Epithelial cell of prostate (primary cell): ENCODE measurements around the gene ADCY4.

Source experiments
- DNase-seq: peaks from one replicate; pipeline ENCODE4 v3.0.0-alpha.2; 2011; ENCODE audit warnings: low read depth, low spot score
- H3K27ac ChIP-seq: fragments of 450-650 bp; 2 replicates; pipeline ENCODE4 v1.5.1; 2017; ENCODE audit warnings: mild to moderate bottlenecking

Gene ADCY4

GRCh38 chr14:24304019-24304387 lies 30.9 kb downstream of the ADCY4 start:
- no peak for DNase-seq
- H3K27ac ChIP-seq: no peak overlapping the region

DNA sequence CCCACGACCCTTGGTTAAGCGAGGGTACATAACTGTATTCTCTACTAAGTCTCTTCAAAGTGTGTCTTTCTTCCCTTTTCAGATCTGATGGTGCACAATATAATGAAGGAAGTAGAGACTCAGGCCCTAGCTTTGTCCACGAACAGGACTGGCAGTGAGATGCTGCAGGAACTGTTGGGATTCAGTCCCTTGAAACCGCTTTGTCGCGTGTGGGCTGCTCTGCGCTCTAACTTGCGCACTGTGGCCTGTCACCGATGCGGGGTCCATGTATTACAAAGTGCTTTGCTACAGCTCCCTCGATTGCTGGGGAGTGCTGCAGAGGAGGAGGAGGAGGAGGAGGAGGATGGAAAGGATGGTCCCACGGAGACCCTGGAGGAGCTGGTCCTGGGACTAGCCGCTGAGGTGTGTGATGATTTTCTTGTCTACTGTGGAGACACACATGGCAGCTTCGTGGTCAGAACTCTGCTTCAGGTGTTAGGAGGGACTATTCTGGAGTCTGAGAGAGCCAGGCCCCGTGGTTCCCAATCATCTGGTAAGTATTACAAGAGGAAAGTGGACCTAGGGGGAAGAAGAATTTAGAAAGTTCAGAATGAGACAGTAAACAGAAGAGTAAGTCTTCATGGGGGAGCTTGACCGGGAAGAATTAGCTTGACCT lies 34.4 kb downstream of the ADCY4 start:
- peak overlapping the region; percentile 98 for H3K27ac ChIP-seq
- no peak for DNase-seq

- DNase-seq: peak; percentile 57
- H3K27ac ChIP-seq: peak within 1 kb of the TSS; percentile 98
These were observed 35.3 kb downstream of the ADCY4 start, which contains the start of the genes DHRS1 and NOP9 for GRCh38 chr14:24299255-24300191. TSS of gene DHRS1 (minus strand) at chr14:24299780. CDS start at chr14:24299106, 674 bp downstream. TSS of gene NOP9 (plus strand) at chr14:24299850. CDS start at chr14:24299955, 105 bp downstream.

DNA sequence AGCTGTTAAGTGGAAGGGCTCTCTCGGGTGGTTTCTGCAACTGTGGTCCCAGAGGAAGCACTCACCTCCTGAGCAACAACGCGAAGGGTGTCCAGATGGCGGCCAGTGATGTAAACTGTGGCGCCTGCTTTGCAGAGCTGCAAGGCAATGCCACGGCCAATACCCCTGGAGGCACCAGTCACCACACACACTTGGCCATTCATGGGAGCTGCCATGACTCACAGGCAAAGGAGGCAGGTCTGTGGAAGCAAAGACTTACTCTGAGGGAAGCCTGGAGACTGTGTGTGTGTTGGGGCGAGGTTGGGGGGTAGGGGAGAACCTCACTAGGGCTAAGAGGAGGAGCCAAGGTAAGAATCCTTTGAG lies 36.0 kb downstream of the ADCY4 start:
- H3K27ac ChIP-seq: peak overlapping the region; percentile 98
- peak; percentile 87 for DNase-seq

DNA sequence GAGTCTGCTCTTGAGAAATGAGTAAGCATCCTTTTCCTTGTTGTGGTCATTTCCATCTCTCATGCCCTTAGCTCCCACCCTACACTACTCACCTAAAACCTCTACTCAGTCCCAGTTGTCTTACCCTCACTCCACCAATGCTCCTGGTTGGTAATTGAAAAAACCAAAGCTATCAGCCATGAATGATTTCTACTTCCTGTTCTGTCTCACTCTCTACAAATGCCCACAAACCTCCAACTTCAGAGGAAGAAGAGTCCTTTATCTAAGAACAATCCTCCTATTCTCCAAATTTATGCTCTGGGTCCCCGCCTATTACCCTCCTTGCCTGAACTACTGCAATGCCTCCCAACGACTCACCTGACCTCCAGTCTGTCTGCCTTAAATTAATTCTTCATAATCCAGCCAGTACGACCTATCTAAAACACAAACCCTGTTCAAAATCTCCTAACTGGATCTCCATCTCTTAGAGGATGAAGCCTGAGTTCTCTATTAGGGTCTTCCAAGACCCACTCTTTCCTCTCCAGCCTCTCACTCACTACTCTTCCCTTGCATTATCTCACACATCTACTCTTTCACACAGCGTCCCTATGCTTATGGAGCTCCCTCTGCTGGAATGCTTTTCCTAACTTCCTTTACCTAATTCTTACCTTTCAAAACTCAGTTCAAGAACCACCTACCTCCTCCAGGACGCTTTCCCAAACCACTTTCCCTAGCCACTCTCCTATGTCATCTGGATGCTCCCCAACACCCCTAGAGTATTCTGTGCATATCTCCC lies 37.5 kb downstream of the ADCY4 start:
- H3K27ac ChIP-seq: peak overlapping the region; percentile 98
- DNase-seq: no peak

GRCh38 chr14:24296341-24297157 lies 38.3 kb downstream of the ADCY4 start:
- peak overlapping the region; percentile 98 for H3K27ac ChIP-seq
- peak; percentile 81 for DNase-seq

DNA sequence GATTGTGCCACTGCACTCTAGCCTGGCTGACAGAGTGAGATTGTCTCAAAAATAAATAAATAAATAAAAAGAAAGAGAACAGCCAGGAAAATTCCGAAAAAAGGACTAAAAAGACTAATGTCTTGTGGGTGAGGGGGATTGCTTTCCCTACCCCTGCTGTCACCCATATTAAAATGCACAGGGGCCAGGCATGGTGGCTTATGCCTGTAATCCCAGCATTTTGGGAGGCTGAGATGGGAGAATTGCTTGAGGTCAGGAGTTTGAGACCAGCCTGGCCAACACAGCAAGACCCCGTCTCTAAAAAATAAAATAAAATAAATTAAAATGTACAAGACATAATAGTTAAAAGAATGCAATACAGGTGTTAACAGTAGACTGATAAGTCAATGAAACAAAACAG lies 41.3 kb downstream of the ADCY4 start:
- no peak for DNase-seq
- no peak overlapping the region for H3K27ac ChIP-seq

DNA sequence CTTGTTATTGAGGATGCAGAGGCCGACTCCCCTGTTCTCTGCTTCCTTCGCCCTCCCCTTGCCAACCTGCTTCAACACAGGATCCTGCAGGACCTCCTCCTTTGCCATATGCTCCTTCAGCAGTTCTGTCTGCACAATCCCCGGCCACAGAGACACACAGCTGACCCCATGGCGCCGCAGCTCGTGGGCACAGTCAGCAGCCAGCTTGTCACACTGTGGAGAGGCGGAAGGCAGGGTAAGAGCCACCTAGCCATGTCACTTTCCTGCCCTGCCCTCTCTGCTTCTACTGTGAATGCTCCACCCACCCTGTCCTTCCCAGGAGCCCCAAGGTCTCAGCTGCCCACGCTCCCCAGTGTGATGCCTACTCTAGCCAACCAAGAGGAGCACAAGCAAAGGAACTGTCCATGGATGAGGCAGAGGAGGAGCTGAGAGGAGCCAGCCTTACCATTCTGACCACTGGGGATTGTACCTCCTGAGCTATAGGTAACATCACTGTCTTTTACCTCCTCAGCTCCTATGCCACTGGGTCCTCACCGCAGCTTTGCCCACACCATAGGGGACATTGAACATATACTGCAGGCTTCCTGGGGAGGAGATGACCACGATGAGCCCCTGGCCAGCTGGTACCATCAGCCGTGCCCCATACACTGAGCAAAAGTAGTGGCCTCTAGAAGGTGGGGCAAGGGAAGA lies 42.6 kb downstream of the ADCY4 start:
- no peak for DNase-seq
- no peak overlapping the region for H3K27ac ChIP-seq

GRCh38 chr14:24291446-24292117 lies 43.3 kb downstream of the ADCY4 start:
- no peak overlapping the region for H3K27ac ChIP-seq
- DNase-seq: no peak

GRCh38 chr14:24290746-24291145 lies 44.1 kb downstream of the ADCY4 start:
- H3K27ac ChIP-seq: no peak overlapping the region
- DNase-seq: no peak

DNA sequence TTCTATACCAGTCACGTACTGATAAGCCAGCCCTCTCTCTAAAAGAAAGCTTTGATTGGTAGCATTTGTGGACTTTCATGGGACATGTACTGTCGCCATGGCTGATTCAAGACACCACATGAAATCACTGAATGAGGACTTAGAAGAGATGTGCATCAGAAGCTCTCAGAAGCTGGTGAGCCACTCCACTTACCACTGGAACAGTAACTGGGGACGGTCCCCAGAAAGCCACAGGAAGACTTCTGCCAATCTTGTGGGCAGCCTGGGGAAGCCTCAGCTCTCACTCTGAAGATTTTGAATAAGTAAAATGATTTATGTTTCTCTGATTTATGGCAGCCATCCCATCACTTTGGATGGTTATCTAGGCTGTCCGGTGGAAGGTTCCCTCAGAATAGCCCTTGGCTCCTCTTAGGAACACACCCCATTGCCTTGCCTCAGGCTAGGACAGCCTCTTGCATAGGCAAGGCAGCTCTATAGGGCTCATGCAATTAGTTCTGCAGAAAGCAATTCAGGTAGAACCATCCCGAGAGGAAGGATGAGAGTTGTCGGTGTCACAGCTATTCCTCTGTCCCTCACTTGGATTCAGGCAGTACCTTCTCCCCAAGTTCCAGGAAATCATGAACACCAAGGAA lies 45.1 kb downstream of the ADCY4 start:
- DNase-seq: no peak
- H3K27ac ChIP-seq: no peak overlapping the region

DNA sequence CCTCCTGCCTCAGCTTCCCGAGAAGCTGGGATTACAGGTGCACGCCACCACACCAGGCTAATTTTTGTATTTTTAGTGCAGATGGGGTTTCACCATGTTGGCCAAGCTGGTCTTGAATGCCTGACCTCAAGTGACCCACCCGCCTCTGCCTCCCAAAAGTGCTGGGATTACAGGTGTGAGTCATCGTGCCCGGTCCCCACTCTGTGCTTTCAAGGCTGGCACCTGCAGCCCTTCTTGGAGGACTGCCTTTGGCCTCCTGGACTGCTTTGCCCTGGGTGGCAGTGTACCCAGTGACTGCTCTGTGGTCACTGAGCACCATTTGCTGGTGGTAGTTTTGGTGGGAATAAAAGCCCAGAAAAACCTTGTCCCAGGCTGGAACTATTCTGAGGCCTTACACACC lies 47.9 kb downstream of the ADCY4 start:
- DNase-seq: no peak

DNA sequence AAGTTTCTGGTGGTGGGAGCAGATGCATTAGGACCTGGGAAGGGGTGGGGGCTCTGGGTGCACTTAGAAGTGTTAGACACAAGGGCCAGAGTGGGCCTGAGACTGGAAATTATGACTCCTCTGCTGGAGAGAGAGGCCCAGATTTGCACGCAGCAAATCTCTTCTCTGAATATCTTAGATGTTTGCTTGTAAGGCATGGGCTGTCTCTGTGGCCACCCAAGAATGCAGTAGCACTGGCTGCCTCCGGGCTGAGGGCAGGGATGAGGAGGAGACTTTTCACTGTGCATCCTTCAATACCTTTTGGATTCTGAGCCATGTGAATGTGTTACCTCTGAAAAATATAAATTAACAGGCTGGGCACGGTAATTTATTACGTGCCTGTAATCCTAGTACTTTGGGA lies 49.5 kb downstream of the ADCY4 start:
- H3K27ac ChIP-seq: peak overlapping the region; percentile 67
- no peak for DNase-seq

More for the DNA sequence above, 47.9 kb downstream of the ADCY4 start:
- H3K27ac ChIP-seq: peak overlapping the region; percentile 4

DNA sequence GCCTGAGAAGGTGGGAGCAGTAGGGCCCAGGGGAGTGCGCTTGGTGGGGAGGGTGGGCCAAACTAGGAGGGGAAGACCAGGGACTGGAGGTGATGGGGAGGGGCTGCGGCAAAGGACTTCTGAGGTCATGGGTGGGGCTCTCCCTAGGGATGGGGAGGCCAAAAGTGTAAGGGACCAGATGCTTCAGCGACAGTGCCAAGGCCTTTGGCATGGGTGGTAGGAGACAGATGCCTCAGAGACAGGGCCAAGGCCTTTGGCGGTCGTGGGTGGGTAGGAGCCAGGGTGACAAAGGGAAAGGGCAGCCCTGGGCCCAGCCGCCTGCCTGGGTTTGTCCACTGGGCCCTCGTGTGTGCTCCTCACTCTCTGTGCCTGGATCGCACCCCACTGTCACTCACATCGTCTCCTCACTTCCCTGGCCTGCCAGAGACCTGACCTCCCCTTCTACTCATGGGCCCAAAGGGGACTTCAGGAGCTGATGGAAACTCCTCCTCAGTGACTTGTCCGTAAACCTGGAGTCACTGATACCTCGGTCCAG lies 50.3 kb downstream of the ADCY4 start:
- DNase-seq: no peak
- H3K27ac ChIP-seq: peak overlapping the region; percentile 67

- H3K27ac ChIP-seq: peak overlapping the region; percentile 67
- no peak for DNase-seq
These were observed 50.9 kb downstream of the ADCY4 start for GRCh38 chr14:24283796-24284460.

- no peak for DNase-seq
- no peak overlapping the region for H3K27ac ChIP-seq
These were observed 52.1 kb downstream of the ADCY4 start for GRCh38 chr14:24282736-24283135.

GRCh38 chr14:24281636-24282035 lies 53.2 kb downstream of the ADCY4 start:
- H3K27ac ChIP-seq: peak overlapping the region; percentile 84
- no peak for DNase-seq
